Measurements from ENCODE around the gene ACTR5.
A peak's percentile ranks its signal among the peaks of the same experiment; 100 is the strongest.

The ACTR5 gene

GRCh38 chr20:38729767-38730166 is 18.5 kb upstream of the ACTR5 start:
- no peak for DNase-seq

DNA sequence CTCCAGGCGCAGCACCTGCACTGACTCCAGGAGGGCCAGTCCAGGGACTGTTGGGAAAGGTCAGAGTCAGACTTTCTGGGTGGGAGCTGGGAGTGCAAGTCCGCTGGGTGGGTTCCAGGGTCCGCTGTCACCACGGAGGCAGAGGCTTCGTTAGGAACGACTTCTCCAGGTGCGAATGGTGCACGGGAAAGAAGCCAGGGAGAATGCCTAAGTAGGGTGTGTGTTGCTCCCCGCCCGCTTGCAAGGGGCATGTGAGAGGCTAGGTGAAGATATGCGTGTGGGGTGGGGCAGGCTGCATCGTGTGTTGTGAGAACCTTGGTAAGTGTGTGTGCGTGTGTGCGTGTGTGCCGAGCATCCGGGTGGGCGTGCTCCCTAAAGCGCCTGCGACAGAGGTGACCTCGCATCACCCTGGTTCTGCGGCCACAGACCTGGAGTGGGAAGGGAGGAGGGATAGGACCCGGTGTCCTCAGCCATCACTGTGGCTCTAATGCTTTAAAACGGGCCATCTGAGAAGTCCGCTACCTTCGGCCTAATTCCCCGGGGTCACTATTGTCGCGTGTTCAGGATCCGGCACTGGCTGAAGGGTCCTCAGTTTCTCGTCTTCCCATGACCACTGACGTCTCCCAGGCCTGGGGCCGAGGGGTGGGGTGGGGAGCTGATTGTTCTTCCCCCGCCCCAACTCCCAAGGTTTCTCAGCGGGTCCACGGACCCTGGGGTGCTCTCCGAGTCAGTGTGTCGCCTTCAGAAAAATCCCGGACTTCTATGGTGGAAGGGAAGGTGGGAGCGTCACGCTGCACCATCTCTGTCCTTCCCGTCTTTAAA is 17.9 kb upstream of the ACTR5 start:
- peak; percentile 12 for DNase-seq

- peak; percentile 76 for DNase-seq
These were observed 17.1 kb upstream of the ACTR5 start for GRCh38 chr20:38730989-38731737.

GRCh38 chr20:38731738-38732113 is 16.5 kb upstream of the ACTR5 start:
- no peak for DNase-seq

- DNase-seq, result no peak
These were observed 15.3 kb upstream of the ACTR5 start for GRCh38 chr20:38732981-38733380.

- DNase-seq, result no peak
These were observed 13.1 kb upstream of the ACTR5 start for GRCh38 chr20:38735172-38735571.

DNA sequence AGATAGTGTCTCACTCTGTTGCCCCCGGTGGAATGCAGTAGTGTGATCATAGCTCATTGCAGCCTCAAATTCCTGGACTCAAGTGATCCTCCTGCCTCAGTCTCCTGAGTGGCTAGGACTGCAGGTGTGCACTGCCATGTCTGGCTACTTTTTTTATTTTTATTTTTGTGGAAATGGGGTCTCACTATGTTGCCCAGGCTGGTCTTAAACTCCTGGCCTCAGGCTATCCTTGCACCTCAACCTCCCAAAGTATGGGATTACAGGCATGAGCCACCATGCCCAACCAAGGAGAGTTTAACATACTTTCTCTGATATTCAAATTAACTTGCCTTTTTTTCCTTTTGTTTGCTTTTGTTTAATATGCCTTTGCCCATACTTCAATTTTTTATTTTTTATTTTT is 10.4 kb upstream of the ACTR5 start:
- DNase-seq, result no peak

DNA sequence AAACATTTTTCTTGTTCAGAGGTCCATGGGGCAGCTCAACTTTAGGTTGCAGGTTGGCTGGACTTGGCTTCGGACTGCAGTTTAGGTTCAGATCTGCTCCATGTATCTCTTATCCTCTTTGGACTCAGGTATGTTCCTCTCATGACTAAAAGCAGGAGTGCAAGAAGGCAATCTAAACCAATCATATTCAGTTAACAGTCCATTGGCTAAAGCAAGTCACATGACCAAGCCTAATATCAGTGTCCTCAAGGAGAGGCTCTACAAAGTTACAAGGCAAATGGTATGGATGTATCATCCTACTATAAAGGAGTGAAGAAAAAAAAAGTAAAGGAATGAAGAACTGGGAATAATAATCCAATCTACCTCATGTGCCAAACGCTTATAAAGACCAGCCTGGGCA is 2.5 kb upstream of the ACTR5 start:
- no peak for DNase-seq

DNA sequence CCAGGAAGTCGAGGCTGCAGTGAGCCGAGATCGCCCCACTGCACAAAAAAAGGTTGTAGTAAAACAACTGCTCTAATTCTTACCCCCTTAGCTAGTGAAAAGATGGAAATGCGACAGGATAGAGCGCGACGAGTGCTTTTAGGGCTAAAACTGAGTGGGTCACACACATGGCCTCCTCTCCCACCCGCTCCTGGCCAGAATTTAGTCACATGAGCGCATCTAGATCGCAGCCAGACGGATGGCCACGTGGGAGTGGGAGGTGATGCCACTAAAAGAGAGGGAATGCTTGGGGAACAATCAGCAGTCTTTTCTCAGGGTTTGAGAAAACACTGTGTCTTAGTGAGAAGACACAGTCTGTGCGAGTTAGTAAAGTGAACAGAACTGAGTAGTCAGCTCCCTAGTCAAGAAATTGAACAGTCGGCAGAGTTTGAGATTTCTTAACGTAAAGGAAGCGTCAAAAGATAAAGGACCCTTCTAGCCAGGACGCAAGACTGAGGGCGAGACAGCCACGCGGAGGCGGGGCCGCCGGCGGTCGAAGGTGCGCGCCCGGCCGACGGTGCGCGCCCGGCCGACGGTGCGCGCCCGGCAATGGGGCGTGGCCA is 664 bp upstream of the ACTR5 start:
- DNase-seq, result no peak

GRCh38 chr20:38748861-38749149 is 545 bp downstream of the ACTR5 start:
- peak; percentile 61 for DNase-seq

DNA sequence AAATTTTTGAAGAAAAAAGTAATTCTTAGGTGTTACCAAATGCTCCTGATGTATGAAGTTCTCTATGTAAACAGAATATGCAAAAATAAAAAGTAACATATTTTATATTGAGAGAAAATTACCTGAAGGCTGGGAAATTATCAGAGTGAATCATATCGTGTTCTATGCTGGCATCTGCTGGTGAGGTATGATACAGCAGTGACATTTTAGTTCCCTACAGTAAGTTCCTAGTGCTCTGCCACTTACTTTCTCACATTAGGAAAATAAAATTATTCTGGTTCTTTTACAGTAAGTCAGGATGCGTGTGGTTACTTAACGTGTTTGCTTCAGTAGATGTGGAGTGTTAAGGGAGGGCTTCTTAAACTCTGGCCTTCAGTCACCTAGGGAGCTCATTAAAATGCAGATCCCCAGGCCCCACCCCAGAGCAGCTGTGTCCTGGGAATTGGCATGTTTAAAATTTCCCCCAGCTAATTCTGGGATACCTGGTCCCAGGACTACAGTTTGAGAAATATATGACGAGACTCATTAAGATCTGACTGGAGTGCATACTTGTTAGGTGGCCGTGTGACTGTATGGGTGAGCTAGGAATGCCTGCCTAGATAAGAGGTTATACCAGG is 3.2 kb downstream of the ACTR5 start:
- DNase-seq, result peak; percentile 53

DNA sequence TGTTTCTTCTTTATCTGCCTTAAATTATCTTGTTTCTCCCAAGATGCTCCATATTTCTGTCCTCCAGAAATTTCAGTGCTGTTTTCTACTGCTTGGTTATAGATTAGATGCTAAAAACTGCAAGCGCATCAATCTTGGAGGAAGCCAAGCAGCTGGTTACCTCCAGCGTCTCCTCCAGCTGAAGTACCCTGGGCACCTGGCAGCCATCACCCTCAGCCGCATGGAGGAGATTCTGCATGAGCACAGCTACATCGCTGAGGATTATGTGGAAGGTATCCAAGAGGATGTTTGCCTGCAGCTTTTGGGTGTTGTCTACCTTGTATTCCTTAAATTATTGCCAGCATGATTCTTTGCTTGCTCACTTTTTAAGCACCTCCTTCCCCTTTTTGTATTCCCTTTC is 3.8 kb downstream of the ACTR5 start:
- DNase-seq, result no peak

DNA sequence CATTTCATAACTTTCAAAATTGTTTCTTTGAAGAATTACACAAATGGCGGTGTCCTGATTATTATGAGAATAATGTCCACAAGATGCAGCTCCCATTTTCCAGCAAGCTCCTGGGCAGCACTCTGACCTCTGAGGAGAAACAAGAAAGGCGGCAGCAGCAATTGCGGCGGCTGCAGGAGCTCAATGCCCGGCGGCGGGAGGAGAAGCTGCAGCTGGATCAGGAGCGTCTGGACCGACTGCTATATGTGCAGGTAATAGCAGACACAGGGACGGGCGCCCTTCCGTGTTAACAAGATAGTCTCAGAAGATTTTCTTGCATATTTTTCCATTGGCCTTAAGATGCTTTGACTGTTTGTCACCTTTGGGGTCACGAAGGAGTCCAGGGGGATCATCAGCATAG is 6.7 kb downstream of the ACTR5 start:
- DNase-seq, result no peak

DNA sequence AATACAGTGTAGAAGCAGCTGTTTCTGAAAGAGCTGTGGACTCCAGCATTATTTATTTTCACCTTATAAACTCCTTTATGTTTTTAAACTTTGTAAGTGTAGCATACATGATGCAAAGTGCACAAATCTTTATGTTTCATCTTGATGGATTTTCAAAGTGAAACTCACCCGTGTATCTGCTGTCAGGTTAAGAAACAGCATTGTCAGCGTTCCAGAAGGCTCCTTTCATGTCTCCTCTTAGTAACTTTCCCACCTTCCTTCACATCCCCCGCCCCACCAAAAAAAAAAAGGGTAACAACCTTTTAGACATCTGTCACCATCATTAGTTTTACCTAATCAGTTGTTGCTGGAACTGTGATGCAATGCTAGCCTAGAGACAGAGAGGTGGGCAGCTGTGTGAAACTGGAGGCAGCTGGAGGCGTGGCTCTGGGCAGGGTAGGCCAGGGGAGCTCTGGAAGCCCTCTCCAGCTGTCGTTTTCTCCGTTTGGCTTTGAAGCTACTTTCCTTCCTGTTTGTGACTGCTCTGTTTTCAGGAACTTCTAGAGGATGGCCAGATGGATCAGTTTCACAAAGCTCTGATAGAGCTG is 7.2 kb downstream of the ACTR5 start:
- no peak for DNase-seq

- DNase-seq, result no peak
These were observed 9.0 kb downstream of the ACTR5 start for GRCh38 chr20:38757145-38757775.

DNA sequence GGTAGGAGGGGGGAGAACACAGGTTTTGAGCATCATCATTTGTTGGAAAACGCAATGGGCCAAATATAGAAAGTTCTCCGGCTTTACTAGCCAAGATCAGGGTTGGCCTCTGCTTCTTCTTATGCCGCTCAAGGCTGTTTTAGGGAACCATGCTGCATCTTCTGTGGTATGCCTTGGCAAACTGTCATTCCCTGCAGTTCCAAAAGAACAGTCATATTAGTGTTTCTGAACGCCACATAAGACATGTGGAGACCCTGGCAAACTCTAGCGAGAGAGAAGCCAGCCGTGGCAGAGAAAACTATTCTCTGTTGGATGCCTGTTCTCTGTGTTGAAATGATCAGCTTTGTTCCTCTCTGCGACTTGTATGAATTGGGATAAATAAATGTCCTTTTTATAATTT is 10.8 kb downstream of the ACTR5 start:
- DNase-seq, result no peak

GRCh38 chr20:38760978-38761377 is 12.7 kb downstream of the ACTR5 start:
- no peak for DNase-seq

GRCh38 chr20:38762174-38762573 is 13.9 kb downstream of the ACTR5 start:
- no peak for DNase-seq

DNA sequence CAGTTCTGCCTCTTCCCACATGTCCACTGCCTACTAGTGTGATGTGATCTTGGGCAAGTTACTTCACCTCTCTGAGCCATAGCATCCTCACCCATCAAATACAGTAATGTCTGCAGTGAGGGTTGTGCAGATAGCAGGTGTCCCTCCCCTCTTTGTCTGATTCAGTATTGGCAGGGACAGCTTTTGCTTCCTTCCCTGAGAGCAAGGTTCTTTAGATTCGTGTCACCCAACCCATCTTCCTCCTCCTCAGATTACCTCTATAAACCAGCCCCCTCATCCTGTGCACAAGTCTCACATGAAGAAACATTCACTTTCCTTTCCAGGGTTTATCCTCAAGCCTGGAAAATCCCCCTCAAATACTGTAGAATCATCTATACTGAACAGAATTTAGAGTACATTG is 15.4 kb downstream of the ACTR5 start:
- no peak for DNase-seq

GRCh38 chr20:38764567-38765318 is 16.5 kb downstream of the ACTR5 start:
- no peak for DNase-seq

GRCh38 chr20:38766071-38766470 is 17.8 kb downstream of the ACTR5 start:
- no peak for DNase-seq
